ENCODE results near the gene FBXL7.

DNA sequence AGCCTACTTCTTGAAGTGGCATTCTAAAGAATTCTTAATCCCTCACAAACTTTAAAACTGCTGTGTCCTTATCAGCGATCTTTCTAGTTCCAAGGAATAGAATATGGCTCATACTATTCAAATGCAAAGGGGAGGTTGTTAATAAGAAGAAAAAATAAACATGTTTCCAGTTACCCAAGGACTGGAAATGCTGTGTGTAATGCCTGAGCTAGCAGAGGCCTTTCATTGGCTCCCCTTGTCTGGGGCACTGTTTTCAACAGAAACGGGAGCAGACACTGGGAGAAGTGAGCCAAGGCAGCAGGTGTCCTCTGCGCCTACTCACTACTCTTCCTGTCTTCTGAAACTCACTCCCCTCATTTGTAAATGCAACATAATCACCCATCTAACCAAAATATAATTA lies 426.6 kb downstream of the FBXL7 start:
- TF ChIP-seq, protein P1, sequence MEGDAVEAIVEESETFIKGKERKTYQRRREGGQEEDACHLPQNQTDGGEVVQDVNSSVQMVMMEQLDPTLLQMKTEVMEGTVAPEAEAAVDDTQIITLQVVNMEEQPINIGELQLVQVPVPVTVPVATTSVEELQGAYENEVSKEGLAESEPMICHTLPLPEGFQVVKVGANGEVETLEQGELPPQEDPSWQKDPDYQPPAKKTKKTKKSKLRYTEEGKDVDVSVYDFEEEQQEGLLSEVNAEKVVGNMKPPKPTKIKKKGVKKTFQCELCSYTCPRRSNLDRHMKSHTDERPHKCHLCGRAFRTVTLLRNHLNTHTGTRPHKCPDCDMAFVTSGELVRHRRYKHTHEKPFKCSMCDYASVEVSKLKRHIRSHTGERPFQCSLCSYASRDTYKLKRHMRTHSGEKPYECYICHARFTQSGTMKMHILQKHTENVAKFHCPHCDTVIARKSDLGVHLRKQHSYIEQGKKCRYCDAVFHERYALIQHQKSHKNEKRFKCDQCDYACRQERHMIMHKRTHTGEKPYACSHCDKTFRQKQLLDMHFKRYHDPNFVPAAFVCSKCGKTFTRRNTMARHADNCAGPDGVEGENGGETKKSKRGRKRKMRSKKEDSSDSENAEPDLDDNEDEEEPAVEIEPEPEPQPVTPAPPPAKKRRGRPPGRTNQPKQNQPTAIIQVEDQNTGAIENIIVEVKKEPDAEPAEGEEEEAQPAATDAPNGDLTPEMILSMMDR (IDR thresholded peaks at IDR 0.05; ENCODE audit: borderline replicate concordance, extremely low read depth, low read length, poor library complexity, severe bottlenecking) = no peak
- TF ChIP-seq EZH2 (IDR thresholded peaks at IDR 0.05; ENCODE audit: borderline replicate concordance, low read depth, low read length, severe bottlenecking) = no peak

Measured in DND-41 (cell line).